OCI-LY7 (cell line): Measurements from ENCODE around the gene PAEP. TPM values are rescaled to one million over a fixed set of nuclear protein-coding genes. Genes with fewer than 3 reads are reported as not detected.

Experiments
- BruUV-seq: library from RNA; stranded (reverse); fragments of 400-500 nt; replicated peaks from 2 replicates; lab custom pipeline; 2021; lab: Mats Ljungman, UMichigan
- CTCF ChIA-PET: fragments of 300-600 bp; sonication (Branson Sonifier 250); formaldehyde crosslinking; loops from one replicate; lab custom pipeline; 2022; ENCODE audit warnings: antibody characterized with exemption; ENCODE audit not compliant: unreplicated experiment; lab: Charles Lee
- POLR2A ChIA-PET: fragments of 300-600 bp; sonication (Branson Sonifier 250); formaldehyde crosslinking; loops from one replicate; lab custom pipeline; 2022; ENCODE audit warnings: antibody characterized with exemption; lab: Charles Lee
- DNase-seq: peaks from one replicate; pipeline ENCODE4 v3.0.0-alpha.2; 2015; ENCODE audit warnings: low spot score
- H2AFZ ChIP-seq: fragments of 200-600 bp; sonication (generic), shearing (Covaris generic); 2 replicates; pipeline ENCODE4 v1.6.1; 2014; ENCODE audit warnings: mild to moderate bottlenecking, antibody characterized with exemption, low read length, moderate library complexity
- H3K27ac ChIP-seq: fragments of 200-600 bp; sonication (generic); 2 replicates; pipeline ENCODE4 v1.5.1; 2014; ENCODE audit warnings: mixed run types, low read depth, mild to moderate bottlenecking, moderate library complexity, low read length, inconsistent platforms; ENCODE audit not compliant: poor library complexity, severe bottlenecking
- H3K36me3 ChIP-seq: fragments of 200-600 bp; sonication (generic); 2 replicates; pipeline ENCODE4 v1.6.1; 2014; ENCODE audit warnings: mild to moderate bottlenecking, antibody characterized with exemption, low read length, moderate library complexity, mixed read lengths; ENCODE audit not compliant: insufficient read depth
- H3K4me1 ChIP-seq: fragments of 200-600 bp; sonication (generic); 2 replicates; pipeline ENCODE4 v1.5.1; 2014; ENCODE audit warnings: mild to moderate bottlenecking, low read length; ENCODE audit not compliant: insufficient read depth, poor library complexity, severe bottlenecking
- H3K4me2 ChIP-seq: fragments of 200-600 bp; sonication (generic); 2 replicates; pipeline ENCODE4 v1.6.1; 2014; ENCODE audit warnings: mild to moderate bottlenecking, low read length
- H3K4me3 ChIP-seq: fragments of 200-600 bp; sonication (generic); 2 replicates; pipeline ENCODE4 v1.5.1; 2014; ENCODE audit warnings: mild to moderate bottlenecking, low read depth, low read length; ENCODE audit not compliant: poor library complexity, severe bottlenecking
- H3K79me2 ChIP-seq: fragments of 200-600 bp; sonication (generic); 2 replicates; pipeline ENCODE4 v1.6.1; 2016; ENCODE audit warnings: low read depth, mild to moderate bottlenecking, low read length, moderate library complexity, mixed read lengths; ENCODE audit not compliant: insufficient read depth
- H3K9me2 ChIP-seq: fragments of 200-600 bp; sonication (generic); 2 replicates; pipeline ENCODE4 v1.6.1; 2016; ENCODE audit warnings: mild to moderate bottlenecking, low read length, mixed read lengths; ENCODE audit not compliant: insufficient read depth
- H3K9me3 ChIP-seq: fragments of 200-600 bp; sonication (generic); 2 replicates; pipeline ENCODE4 v1.6.1; 2014; ENCODE audit warnings: mild to moderate bottlenecking, mixed run types, low read length, mixed read lengths
- H4K20me1 ChIP-seq: fragments of 200-600 bp; sonication (generic); 2 replicates; pipeline ENCODE4 v1.6.1; 2014; ENCODE audit warnings: mild to moderate bottlenecking, antibody characterized with exemption, low read length, moderate library complexity, mixed read lengths; ENCODE audit not compliant: insufficient read depth
- CTCF ChIP-seq: fragments of 200-600 bp; sonication (generic); conservative IDR thresholded peaks from 2 replicates; pipeline ENCODE4 v1.5.1; 2014; ENCODE audit warnings: mild to moderate bottlenecking, antibody characterized with exemption, low read length, moderate library complexity, mixed read lengths
- EZH2phosphoT487 ChIP-seq: fragments of 200-600 bp; sonication (generic); IDR thresholded peaks from 2 replicates; pipeline ENCODE4 v1.6.1; 2018; ENCODE audit warnings: low read depth, borderline replicate concordance, mild to moderate bottlenecking, mixed run types, antibody characterized with exemption, low read length, moderate library complexity, mixed read lengths
- intact Hi-C: fragments of 100-400 bp; cut with micrococcal nuclease; formaldehyde crosslinking; loops from one replicate; pipeline ENCODE4 v1.10.0; 2022; ENCODE audit not compliant: unreplicated experiment
- total RNA-seq, 2 experiments: library from RNA; depleted of rRNA in 1 of 2; stranded (reverse); fragments of >200 nt in 1 of 2; shearing (Covaris generic) in 1 of 2; gene quantifications; 2 replicates each; pipeline ENCODE4 v1.2.3, GENCODE V29; 2014 to 2022

PAEP gene
- total RNA-seq, 2 experiments from 2014 or later, result not detected

- no peaks in the 10 kb centered on the region for H4K20me1 ChIP-seq
- H3K4me2 ChIP-seq, result no peak overlapping the region
- DNase-seq, result no peak
- intact Hi-C loops, result no loop called here
- H3K4me3 ChIP-seq, result no peak overlapping the region
- no peaks in the 10 kb centered on the region for H3K79me2 ChIP-seq
- H3K4me1 ChIP-seq, result no peaks in the 10 kb centered on the region
- H3K9me2 ChIP-seq, result no peaks in the 10 kb centered on the region
- no TSS peak for BruUV-seq
- TF ChIP-seq EZH2phosphoT487 (no peak), CTCF (no peak)
- no peak overlapping the region for H2AFZ ChIP-seq
- H3K36me3 ChIP-seq, result no peaks in the 10 kb centered on the region
- POLR2A ChIA-PET, result no interaction called here
- H3K27ac ChIP-seq, result no peak overlapping the region
- H3K9me3 ChIP-seq, result no peaks in the 10 kb centered on the region
- CTCF ChIA-PET, result no interaction called here
Measured at GRCh38 chr9:135568026-135568425, 6.5 kb downstream of the PAEP start.

DNA sequence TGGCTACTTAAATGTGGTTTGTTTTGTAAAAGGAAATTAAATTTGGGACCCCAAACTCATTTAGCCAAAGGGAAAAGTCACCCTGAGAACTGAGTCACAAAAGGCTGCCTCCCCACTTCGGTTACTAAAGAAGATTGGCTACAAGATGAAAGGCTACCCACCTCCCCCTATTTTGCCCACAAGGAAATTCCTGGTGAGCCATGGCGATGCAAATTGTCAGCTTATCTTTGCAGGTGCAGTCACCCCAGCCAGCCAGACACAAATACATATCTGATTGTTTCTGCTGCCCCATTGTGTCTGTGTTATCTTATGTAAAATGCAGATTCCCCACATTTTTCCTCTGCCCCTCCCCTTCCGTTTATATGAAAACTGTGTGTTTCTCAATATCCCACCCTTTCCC is 8.9 kb downstream of the PAEP start:
- no peaks in the 10 kb centered on the region for H3K9me2 ChIP-seq
- TF ChIP-seq CTCF (no peak), EZH2phosphoT487 (no peak)
- intact Hi-C loops, result no loop called here
- H3K36me3 ChIP-seq, result no peaks in the 10 kb centered on the region
- no TSS peak for BruUV-seq
- no peak overlapping the region for H3K4me2 ChIP-seq
- DNase-seq, result no peak
- ChIA-PET POLR2A (no interaction called here), CTCF (no interaction called here)
- H3K9me3 ChIP-seq, result no peaks in the 10 kb centered on the region
- H3K4me3 ChIP-seq, result no peak overlapping the region
- H3K4me1 ChIP-seq, result no peaks in the 10 kb centered on the region
- H4K20me1 ChIP-seq, result no peaks in the 10 kb centered on the region
- no peak overlapping the region for H2AFZ ChIP-seq
- H3K79me2 ChIP-seq, result no peaks in the 10 kb centered on the region
- H3K27ac ChIP-seq, result no peak overlapping the region

- Histone ChIP-seq H3K4me2 (no peak overlapping the region), H3K27ac (no peak overlapping the region), H3K36me3 (no peaks in the 10 kb centered on the region), H3K9me2 (no peaks in the 10 kb centered on the region), H3K4me3 (no peak overlapping the region), H3K4me1 (no peaks in the 10 kb centered on the region), H3K79me2 (no peaks in the 10 kb centered on the region), H4K20me1 (no peaks in the 10 kb centered on the region), H3K9me3 (no peaks in the 10 kb centered on the region), H2AFZ (no peak overlapping the region)
- POLR2A ChIA-PET, result no interaction called here
- no TSS peak for BruUV-seq
- intact Hi-C loops, result no loop called here
- CTCF ChIA-PET, result no interaction called here
- no peak for DNase-seq
- TF ChIP-seq EZH2phosphoT487 (no peak), CTCF (no peak)
Measured at GRCh38 chr9:135572233-135572632, 10.7 kb downstream of the PAEP start.
